Loucy (cell line): ENCODE data around the gene TDP1.

Experiments used
- EZH2phosphoT487 ChIP-seq: fragments of 200-600 bp; IDR thresholded peaks from 2 replicates; pipeline ENCODE4 v1.6.1; 2018; ENCODE audit warnings: antibody characterized with exemption, mild to moderate bottlenecking, moderate library complexity, borderline replicate concordance
- TF ChIP-seq, protein P1 (sequence below): fragments of 200-600 bp; sonication (generic); conservative IDR thresholded peaks from 2 replicates; pipeline ENCODE4 v1.5.1; 2014; ENCODE audit warnings: mild to moderate bottlenecking, antibody characterized with exemption, low read length

DNA sequence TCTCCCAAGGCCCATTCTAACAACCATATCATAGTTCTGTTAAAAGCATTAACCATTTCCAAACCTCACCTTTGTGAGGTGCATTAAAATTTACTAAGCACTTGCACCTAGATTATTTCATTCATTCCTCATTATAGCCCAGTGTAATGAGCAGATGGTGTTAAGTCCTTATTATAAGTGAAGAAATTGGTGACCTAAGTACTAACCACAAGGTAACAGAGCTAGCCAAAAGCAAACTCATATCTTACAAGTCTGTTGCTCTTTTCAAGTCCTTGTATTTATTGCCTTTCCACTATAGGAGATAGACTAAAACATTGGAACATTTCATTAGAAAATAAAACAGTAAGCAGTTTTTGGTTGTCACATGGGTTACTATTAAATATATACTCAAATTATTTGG is 49.7 kb downstream of the TDP1 start:
- TF ChIP-seq, protein P1, sequence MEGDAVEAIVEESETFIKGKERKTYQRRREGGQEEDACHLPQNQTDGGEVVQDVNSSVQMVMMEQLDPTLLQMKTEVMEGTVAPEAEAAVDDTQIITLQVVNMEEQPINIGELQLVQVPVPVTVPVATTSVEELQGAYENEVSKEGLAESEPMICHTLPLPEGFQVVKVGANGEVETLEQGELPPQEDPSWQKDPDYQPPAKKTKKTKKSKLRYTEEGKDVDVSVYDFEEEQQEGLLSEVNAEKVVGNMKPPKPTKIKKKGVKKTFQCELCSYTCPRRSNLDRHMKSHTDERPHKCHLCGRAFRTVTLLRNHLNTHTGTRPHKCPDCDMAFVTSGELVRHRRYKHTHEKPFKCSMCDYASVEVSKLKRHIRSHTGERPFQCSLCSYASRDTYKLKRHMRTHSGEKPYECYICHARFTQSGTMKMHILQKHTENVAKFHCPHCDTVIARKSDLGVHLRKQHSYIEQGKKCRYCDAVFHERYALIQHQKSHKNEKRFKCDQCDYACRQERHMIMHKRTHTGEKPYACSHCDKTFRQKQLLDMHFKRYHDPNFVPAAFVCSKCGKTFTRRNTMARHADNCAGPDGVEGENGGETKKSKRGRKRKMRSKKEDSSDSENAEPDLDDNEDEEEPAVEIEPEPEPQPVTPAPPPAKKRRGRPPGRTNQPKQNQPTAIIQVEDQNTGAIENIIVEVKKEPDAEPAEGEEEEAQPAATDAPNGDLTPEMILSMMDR: no peak
- TF ChIP-seq EZH2phosphoT487: no peak
